Fibroblast of the aortic adventitia (primary cell): ENCODE results near the gene SCMH1. TPM values are rescaled to one million over a fixed set of nuclear protein-coding genes. Genes with fewer than 3 reads are reported as not detected.

Experiments
- DNase-seq: peaks from one replicate; pipeline ENCODE4 v3.0.0-alpha.2; 2010; ENCODE audit warnings: low read depth
- H3K4me3 ChIP-seq: 2 replicates; pipeline ENCODE4 v1.5.1; 2011; ENCODE audit warnings: low read depth, mild to moderate bottlenecking, control low read depth, low read length, moderate library complexity
- total RNA-seq: library from RNA; depleted of rRNA; stranded (reverse); fragments of >200 nt; gene quantifications from 2 replicates; pipeline ENCODE4 v1.2.3, GENCODE V29; 2012; ENCODE audit warnings: low replicate concordance
- TF ChIP-seq, protein P1 (sequence below): IDR thresholded peaks from 2 replicates; pipeline ENCODE4 v1.5.1; 2011; ENCODE audit warnings: mild to moderate bottlenecking, low read length, control low read depth, inconsistent platforms; ENCODE audit not compliant: insufficient read depth

The SCMH1 gene
- total RNA-seq, 1 donor, result 12.1 TPM

DNA sequence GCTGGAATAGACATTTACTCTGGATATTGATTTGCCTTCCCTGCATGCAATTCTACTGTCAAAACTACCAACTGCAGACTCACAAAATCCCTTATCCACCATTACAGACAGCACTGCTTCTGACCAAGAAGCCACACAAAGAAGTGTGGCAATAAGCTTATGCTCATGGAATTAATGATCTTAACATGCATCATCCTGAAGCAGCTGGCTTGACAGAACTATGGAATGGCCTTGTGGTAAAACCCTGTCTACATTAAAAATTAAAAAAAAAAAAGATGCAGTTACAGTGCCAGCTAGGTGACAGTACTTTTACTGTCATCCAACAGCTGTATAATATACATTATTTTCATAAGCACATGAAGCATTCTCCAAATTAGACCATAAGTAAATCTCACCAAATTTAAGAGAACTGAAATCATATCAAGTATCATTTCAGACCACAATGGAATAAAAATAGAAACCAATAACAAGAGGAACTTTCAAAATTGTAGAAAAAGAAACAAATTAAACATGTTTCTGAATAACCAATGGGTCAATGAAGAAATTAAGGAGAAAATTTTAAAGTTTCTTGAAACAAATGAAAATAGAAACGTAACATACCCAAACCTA is 70.7 kb downstream of the SCMH1 start:
- DNase-seq, result no peak
- H3K4me3 ChIP-seq, result no peak overlapping the region
- TF ChIP-seq, protein P1, sequence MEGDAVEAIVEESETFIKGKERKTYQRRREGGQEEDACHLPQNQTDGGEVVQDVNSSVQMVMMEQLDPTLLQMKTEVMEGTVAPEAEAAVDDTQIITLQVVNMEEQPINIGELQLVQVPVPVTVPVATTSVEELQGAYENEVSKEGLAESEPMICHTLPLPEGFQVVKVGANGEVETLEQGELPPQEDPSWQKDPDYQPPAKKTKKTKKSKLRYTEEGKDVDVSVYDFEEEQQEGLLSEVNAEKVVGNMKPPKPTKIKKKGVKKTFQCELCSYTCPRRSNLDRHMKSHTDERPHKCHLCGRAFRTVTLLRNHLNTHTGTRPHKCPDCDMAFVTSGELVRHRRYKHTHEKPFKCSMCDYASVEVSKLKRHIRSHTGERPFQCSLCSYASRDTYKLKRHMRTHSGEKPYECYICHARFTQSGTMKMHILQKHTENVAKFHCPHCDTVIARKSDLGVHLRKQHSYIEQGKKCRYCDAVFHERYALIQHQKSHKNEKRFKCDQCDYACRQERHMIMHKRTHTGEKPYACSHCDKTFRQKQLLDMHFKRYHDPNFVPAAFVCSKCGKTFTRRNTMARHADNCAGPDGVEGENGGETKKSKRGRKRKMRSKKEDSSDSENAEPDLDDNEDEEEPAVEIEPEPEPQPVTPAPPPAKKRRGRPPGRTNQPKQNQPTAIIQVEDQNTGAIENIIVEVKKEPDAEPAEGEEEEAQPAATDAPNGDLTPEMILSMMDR, result no peak

DNA sequence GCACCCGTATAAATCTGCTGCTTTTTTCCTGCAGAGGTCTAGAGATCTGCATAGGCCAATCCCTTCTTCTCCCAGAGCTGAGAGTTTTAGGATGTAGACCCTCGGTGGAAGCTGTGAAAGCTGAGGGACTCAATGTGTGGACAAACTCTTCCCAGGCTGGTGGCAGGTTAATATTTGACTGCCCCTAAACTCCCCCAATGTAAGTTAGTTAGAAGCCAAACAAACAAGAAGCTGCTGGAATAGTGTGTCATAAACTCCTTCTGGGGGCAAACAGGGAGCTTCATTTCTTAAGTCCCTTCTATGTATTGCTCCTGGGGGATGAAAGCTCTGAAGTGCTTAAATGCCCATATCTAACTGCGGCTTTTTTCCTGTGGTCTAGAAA is 72.3 kb downstream of the SCMH1 start:
- TF ChIP-seq, protein P1, result no peak
- no peak overlapping the region for H3K4me3 ChIP-seq
- DNase-seq, result no peak

DNA sequence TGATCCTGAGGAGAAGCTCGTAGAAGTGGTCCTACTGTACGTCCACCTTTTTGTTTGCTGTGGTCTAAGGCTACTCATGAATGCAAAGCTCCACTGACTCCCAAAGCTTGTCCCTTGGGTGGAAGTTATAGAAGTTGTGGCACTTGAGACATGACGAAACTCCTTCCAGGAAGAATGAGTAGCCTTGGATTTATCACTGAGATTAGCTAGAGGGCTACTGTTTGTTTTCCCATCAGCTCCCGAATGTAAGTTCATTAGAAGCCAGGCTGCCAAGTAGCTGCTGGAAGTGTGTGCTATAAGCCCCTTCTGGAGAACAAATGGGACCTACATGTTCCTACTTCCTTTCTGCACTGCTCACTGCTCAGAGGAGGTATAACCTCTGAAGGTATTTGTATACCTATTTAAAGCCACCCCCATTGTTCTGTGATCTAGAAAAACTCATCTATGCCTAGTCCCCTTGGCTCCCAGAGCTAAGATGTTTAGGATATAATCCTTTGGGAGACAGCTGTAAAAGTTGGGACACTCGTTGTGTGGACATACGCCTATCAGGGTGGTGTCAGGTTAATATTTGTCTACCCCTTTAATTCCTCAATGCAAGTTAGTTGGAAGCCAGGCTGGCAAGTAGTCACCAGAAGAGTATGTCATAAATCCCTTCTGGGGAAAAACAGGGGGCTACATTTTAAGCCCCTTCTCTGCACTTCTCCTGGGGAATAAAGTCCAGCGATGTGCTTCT is 72.9 kb downstream of the SCMH1 start:
- TF ChIP-seq, protein P1, result no peak
- no peak for DNase-seq
- no peak overlapping the region for H3K4me3 ChIP-seq

DNA sequence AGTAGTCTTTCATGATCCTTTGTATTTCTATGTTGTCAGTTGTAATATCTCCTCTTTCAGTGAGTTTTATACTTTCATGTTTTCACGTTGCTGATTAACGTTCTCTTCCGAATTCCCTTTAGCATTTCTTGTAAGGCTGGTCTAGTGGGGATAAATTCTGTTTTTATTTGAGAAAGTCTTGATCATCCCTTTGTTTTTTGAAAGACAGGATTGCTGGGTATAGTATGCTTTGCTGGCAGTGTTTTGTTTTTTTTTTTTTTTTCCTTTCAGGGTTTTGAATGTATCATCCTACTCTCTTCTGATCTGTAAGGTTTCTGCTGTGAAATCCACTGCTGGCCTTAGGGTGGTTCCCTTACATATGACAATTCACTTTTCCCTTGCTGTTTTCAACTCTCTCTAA is 74.4 kb downstream of the SCMH1 start:
- TF ChIP-seq, protein P1, result no peak
- DNase-seq, result no peak
- no peak overlapping the region for H3K4me3 ChIP-seq

DNA sequence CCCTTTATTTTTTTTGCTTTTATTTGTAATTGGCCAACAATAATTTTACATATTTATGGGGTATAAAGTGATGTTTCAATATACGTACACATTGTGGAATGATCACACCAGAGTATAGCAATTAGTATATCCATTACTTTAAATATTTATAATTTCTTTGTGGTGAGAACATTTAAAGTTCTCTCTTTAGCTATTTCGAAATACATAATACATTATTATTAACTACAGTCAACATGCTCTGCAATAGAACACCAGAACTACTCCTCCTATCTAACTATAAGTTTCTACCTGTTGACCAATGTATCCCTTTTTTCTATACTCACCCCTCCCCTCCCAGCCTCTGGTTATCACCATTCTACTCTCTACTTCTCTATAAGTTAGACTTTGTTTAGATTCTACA is 77.4 kb downstream of the SCMH1 start:
- TF ChIP-seq, protein P1, result no peak
- no peak for DNase-seq
- no peak overlapping the region for H3K4me3 ChIP-seq

DNA sequence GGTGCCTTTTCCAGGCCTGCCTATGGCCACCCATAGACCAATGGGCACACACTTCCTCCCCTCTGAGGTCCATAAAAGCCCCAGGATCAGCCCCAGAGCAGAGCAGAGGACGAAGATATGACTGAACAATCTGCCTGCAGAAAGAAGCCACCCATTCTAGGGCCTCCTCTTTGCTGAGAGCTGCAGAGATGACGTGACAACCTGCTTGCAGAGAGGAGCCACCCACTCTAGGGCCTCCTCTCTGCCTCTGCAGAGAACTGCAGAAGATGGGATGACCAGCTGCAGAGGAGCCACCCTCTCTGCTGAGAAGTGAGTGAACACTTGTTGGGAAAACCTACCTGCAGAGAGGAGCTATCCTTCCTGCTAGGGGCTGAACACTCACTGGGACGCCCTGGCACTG is 79.7 kb downstream of the SCMH1 start:
- no peak overlapping the region for H3K4me3 ChIP-seq
- DNase-seq, result no peak
- TF ChIP-seq, protein P1, result no peak
